K562 (cell line): Measurements from ENCODE around the gene PRXL2A. TPM values are rescaled to one million over a fixed set of nuclear protein-coding genes. Genes with fewer than 3 reads are reported as not detected.

Source experiments
- ATAC-seq: fragments of 200-7000 bp; cut with Tn5 transposase; 3 replicates; pipeline ENCODE4 v1.9.1; 2020; ENCODE audit warnings: moderate library complexity
- BruUV-seq: library from RNA; stranded (reverse); fragments of 400-500 nt; replicated peaks from 2 replicates; lab custom pipeline; 2021; lab: Mats Ljungman, UMichigan
- CTCF ChIA-PET: fragments of 300-600 bp; formaldehyde crosslinking; extraction: SDS; loops from one replicate; lab custom pipeline; 2021; ENCODE audit warnings: low intra/inter-chr PET ratio; lab: Yijun Ruan, JAX
- POLR2A ChIA-PET: fragments of 300-600, 350-650 bp; sonication (Branson Sonifier 250); formaldehyde crosslinking; extraction: SDS; loops from one replicate; lab custom pipeline; 2021; ENCODE audit warnings: antibody characterized with exemption, inconsistent platforms; lab: Yijun Ruan, JAX
- DNase-seq, 4 experiments: peaks; one replicate each; pipeline versions ENCODE4 v3.0.0 to v3.0.0-alpha.2; 2011 to 2018; ENCODE audit warnings: low spot score in 3 of 4, mixed read lengths in 3 of 4; ENCODE audit errors: extremely low read depth in 1 of 4
- FAIRE-seq: peaks from 2 replicates; lab custom pipeline; 2011; peaks lifted over from hg19 to GRCh38; lab: Jason Lieb, UNC
- H2AFZ ChIP-seq: 2 replicates; pipeline ENCODE4 v1.6.0; 2011; ENCODE audit warnings: low read depth, low read length, control low read depth, inconsistent platforms
- H3K27ac ChIP-seq: fragments of 200-600 bp; 3 replicates; pipeline ENCODE4 v1.8.0; 2011; ENCODE audit warnings: low read depth, mild to moderate bottlenecking, control low read depth, inconsistent platforms, low read length, moderate library complexity, mixed read lengths; ENCODE audit errors: extremely low read depth
- H3K27me3 ChIP-seq, 2 experiments: fragments of 300-600 bp in 1 of 2; 2 replicates in 1 of 2; 3 replicates in 1 of 2; pipeline versions ENCODE4 v1.6.0 to v1.8.0; 2011; ENCODE audit warnings: inconsistent platforms in 2 of 2, low read length in 2 of 2, mild to moderate bottlenecking in 1 of 2, mixed read lengths in 1 of 2, moderate library complexity in 1 of 2; ENCODE audit not compliant: control insufficient read depth in 2 of 2, insufficient read depth in 2 of 2
- H3K36me3 ChIP-seq: fragments of 300-600 bp; 3 replicates; pipeline ENCODE4 v1.8.0; 2011; ENCODE audit warnings: mild to moderate bottlenecking, low read length, inconsistent platforms; ENCODE audit not compliant: control insufficient read depth, insufficient read depth
- H3K4me1 ChIP-seq, 2 experiments: fragments of 200-600 bp in 1 of 2; replicated peaks in 1 of 2; 2 replicates in 1 of 2; 3 replicates in 1 of 2; pipeline versions ENCODE4 v1.5.1 to v1.8.0; 2011; ENCODE audit warnings: inconsistent platforms in 2 of 2, low read length in 2 of 2, mild to moderate bottlenecking in 1 of 2, mixed read lengths in 1 of 2, moderate library complexity in 1 of 2; ENCODE audit not compliant: control insufficient read depth in 2 of 2, insufficient read depth in 2 of 2
- H3K4me2 ChIP-seq: 2 replicates; pipeline ENCODE4 v1.6.1; 2011; ENCODE audit warnings: low read length, control low read depth, inconsistent platforms, mixed read lengths; ENCODE audit not compliant: insufficient read depth
- H3K4me3 ChIP-seq: fragments of 200-600 bp; sonication (generic), shearing (Covaris generic); 2 replicates; pipeline ENCODE4 v1.5.1; 2016; ENCODE audit warnings: control low read depth, inconsistent platforms
- H3K79me2 ChIP-seq: fragments of 200-600 bp; 3 replicates; pipeline ENCODE4 v1.8.0; 2011; ENCODE audit warnings: low read length, inconsistent platforms; ENCODE audit not compliant: control insufficient read depth, insufficient read depth
- H3K9ac ChIP-seq, 2 experiments: 2 replicates each; pipeline versions ENCODE4 v1.6.0 to v1.6.1; 2011; ENCODE audit warnings: low read depth in 2 of 2, low read length in 2 of 2, control low read depth in 1 of 2, inconsistent platforms in 1 of 2, mild to moderate bottlenecking in 1 of 2, mixed read lengths in 1 of 2; ENCODE audit not compliant: insufficient read depth in 1 of 2
- H3K9me1 ChIP-seq: one replicate; pipeline ENCODE4 v1.6.0; 2011; ENCODE audit warnings: inconsistent platforms, mild to moderate bottlenecking, low read length, moderate library complexity; ENCODE audit not compliant: control insufficient read depth, insufficient read depth
- H3K9me3 ChIP-seq: replicated peaks from 2 replicates; pipeline ENCODE4 v1.5.1; 2011; ENCODE audit warnings: low read depth, low read length, inconsistent platforms; ENCODE audit not compliant: control insufficient read depth, insufficient read depth
- H4K20me1 ChIP-seq: replicated peaks from 2 replicates; pipeline ENCODE4 v1.6.1; 2011; ENCODE audit warnings: low read length, inconsistent platforms, mixed read lengths; ENCODE audit not compliant: control insufficient read depth, insufficient read depth
- BDP1 ChIP-seq: IDR thresholded peaks from 3 replicates; pipeline ENCODE4 v1.6.1; 2011; ENCODE audit not compliant: insufficient read length, insufficient read depth
- E2F5 ChIP-seq: sonication (generic); formaldehyde crosslinking; IDR thresholded peaks from 2 replicates; pipeline ENCODE4 v1.8.0; 2022; ENCODE audit warnings: mild to moderate bottlenecking, missing genetic modification reagents
- FOXJ2 ChIP-seq: fragments of 200-800 bp; sonication (Bioruptor generic); IDR thresholded peaks from 2 replicates; pipeline ENCODE4 v1.6.1; 2016; ENCODE audit warnings: missing genetic modification characterization, missing compliant biosample characterization
- HNRNPLL ChIP-seq: fragments of 200-400 bp; formaldehyde crosslinking; IDR thresholded peaks from 2 replicates; pipeline ENCODE4 v1.6.1; 2017; ENCODE audit warnings: low read length, low read depth, mild to moderate bottlenecking; ENCODE audit not compliant: poor library complexity, severe bottlenecking
- IRF9 ChIP-seq: fragments of 450-650 bp; IDR thresholded peaks from 2 replicates; pipeline ENCODE4 v1.6.1; 2016; ENCODE audit warnings: missing biosample characterization, missing genetic modification characterization
- PHTF2 ChIP-seq: fragments of 250-450 bp; sonication (Bioruptor Pico); IDR thresholded peaks from 2 replicates; pipeline ENCODE4 v1.5.0; 2021; ENCODE audit warnings: mild to moderate bottlenecking
- TFE3 ChIP-seq: fragments of 450-650 bp; formaldehyde crosslinking; IDR thresholded peaks from 2 replicates; pipeline ENCODE4 v1.4.0; 2020; ENCODE audit warnings: mild to moderate bottlenecking, mixed read lengths
- ZBTB33 ChIP-seq: sonication (generic); formaldehyde crosslinking; IDR thresholded peaks from 2 replicates; pipeline ENCODE4 v1.8.1; 2023; ENCODE audit warnings: mild to moderate bottlenecking, missing genetic modification reagents
- ZNF444 ChIP-seq: fragments of 250-450 bp; sonication (Bioruptor Pico); IDR thresholded peaks from 2 replicates; pipeline ENCODE4 v1.4.0; 2020; ENCODE audit warnings: mild to moderate bottlenecking, moderate library complexity
- ZNF449 ChIP-seq: fragments of 250-450 bp; sonication (Bioruptor Pico); IDR thresholded peaks from 2 replicates; pipeline ENCODE4 v1.8.0; 2022; ENCODE audit warnings: moderate library complexity, mild to moderate bottlenecking, inconsistent platforms
- WGBS: fragments of 100-300 bp; shearing (Covaris generic); methylation state at CpG from one replicate; pipeline ENCODE4 v1.1.6; 2016; ENCODE audit warnings: low coverage, mixed read lengths; ENCODE audit not compliant: insufficient coverage; ENCODE audit errors: missing lambda C conversion rate; 5-methylcytosine and 5-hydroxymethylcytosine counted together
- in situ Hi-C: fragments of 300-500 bp; cut with MboI; formaldehyde crosslinking; loops from 4 replicates; pipeline ENCODE4 v1.15.0; 2018; ENCODE audit warnings: inconsistent platforms, mixed read lengths
- intact Hi-C: fragments of 100-400 bp; cut with micrococcal nuclease; formaldehyde crosslinking; loops from 2 replicates; pipeline ENCODE4 v1.14.2; 2022
- polyA plus RNA-seq, 8 experiments: library from polyadenylated mRNA; depleted of rRNA in 4 of 8; stranded (reverse) in 5 of 8; unstranded in 3 of 8; fragments of >200 nt; fragmentation: Nextera tagmentation in 2 of 8; fragmentation: Illumina TruSeq in 1 of 8; extraction: Ambion mirVana in 2 of 8; extraction: Trizol in 1 of 8; gene quantifications; 2 replicates each; pipeline versions ENCODE4 v1.2.1 to v1.2.3, GENCODE V29; 2011 to 2014; ENCODE audit warnings: inconsistent platforms in 1 of 8, missing spikeins in 1 of 8
- total RNA-seq, 7 experiments: library from RNA; depleted of rRNA in 6 of 7; stranded (reverse); fragments of >200 nt in 6 of 7; fragmentation: Illumina TruSeq in 2 of 7; extraction: Trizol in 2 of 7; gene quantifications; 2 replicates each; pipeline versions ENCODE4 v1.2.1 to v1.2.3, GENCODE V29; 2011 to 2021; ENCODE audit warnings: low replicate concordance in 1 of 7
- TF ChIP-seq, protein P1 (sequence below): fragments of 250-450 bp; sonication (Bioruptor Pico); IDR thresholded peaks from 2 replicates; pipeline ENCODE4 v1.8.0; 2022; ENCODE audit warnings: inconsistent platforms

The PRXL2A gene
- total and polyA plus RNA-seq, 9 of the 15 experiments (the other 6 are each of a cell fraction or from before 2014, with no cell fraction given): 0.14 to 1.2 (median 0.75) TPM

GRCh38 chr10:80380185-80380584, 28.2 kb upstream of the PRXL2A start:
- H3K79me2 ChIP-seq: no peaks in the 10 kb centered on the region
- POLR2A ChIA-PET: no interaction called here
- TF ChIP-seq ZBTB33 (CRISPR knock-in tag) (no peak), IRF9 (tag) (no peak), BDP1 (no peak), FOXJ2 (no peak), HNRNPLL (no peak), E2F5 (no peak), ZNF449 (CRISPR knock-in tag) (no peak), ZNF444 (CRISPR knock-in tag) (no peak), TFE3 (CRISPR knock-in tag) (no peak), PHTF2 (CRISPR knock-in tag) (no peak)
- TF ChIP-seq, protein P1, sequence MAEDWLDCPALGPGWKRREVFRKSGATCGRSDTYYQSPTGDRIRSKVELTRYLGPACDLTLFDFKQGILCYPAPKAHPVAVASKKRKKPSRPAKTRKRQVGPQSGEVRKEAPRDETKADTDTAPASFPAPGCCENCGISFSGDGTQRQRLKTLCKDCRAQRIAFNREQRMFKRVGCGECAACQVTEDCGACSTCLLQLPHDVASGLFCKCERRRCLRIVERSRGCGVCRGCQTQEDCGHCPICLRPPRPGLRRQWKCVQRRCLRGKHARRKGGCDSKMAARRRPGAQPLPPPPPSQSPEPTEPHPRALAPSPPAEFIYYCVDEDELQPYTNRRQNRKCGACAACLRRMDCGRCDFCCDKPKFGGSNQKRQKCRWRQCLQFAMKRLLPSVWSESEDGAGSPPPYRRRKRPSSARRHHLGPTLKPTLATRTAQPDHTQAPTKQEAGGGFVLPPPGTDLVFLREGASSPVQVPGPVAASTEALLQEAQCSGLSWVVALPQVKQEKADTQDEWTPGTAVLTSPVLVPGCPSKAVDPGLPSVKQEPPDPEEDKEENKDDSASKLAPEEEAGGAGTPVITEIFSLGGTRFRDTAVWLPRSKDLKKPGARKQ (CRISPR knock-in tag): no peak
- no peak overlapping the region for H3K27ac ChIP-seq
- in situ Hi-C loops: loop anchor here (5.0 to 10.0 kb wide), 2 partner anchors 62 to 125 kb away; no protein-coding TSS in a partner anchor
- CTCF ChIA-PET: no interaction called here
- H2AFZ ChIP-seq: no peak overlapping the region
- no peak overlapping the region for H3K4me2 ChIP-seq
- H3K4me1 ChIP-seq: no peaks in the 10 kb centered on the region
- H4K20me1 ChIP-seq: no peaks in the 10 kb centered on the region
- ATAC-seq (no peak), DNase-seq (no peak), FAIRE-seq (no peak)
- peaks cover 4 to 19% of the 10 kb centered on the region in 2 experiments; a peak in 4 of 5 replicates for H3K27me3 ChIP-seq
- H3K4me3 ChIP-seq: no peak overlapping the region
- no peaks in the 10 kb centered on the region for H3K36me3 ChIP-seq
- H3K9me3 ChIP-seq: no peaks in the 10 kb centered on the region
- WGBS: 0% methylated on average over 4 of the region's 4 CpGs
- BruUV-seq: no TSS peak
- H3K9me1 ChIP-seq: no peaks in the 10 kb centered on the region
- H3K9ac ChIP-seq: no peak overlapping the region
- intact Hi-C loops: loop anchor here (5.0 kb wide), 2 partner anchors 282 to 317 kb away; no protein-coding TSS in a partner anchor
